Measurements from ENCODE around the gene TMEM240.
"Not testable (repeated sequence)": the region's sequence is repeated elsewhere in the genome, so short reads cannot be mapped to it uniquely, and the experiment has no call there.

TMEM240 gene

GRCh38 chr1:1518621-1519007 lies 21.8 kb downstream of the TMEM240 start:
- H3K36me3 ChIP-seq (ENCODE audit: control insufficient read depth, insufficient read depth, low read length): peaks cover 49% of the 10 kb centered on the region
- H3K4me3 ChIP-seq (ENCODE audit: low read depth, low read length): not testable (repeated sequence)

GRCh38 chr1:1517973-1518620 lies 22.3 kb downstream of the TMEM240 start:
- H3K4me3 ChIP-seq (ENCODE audit: low read depth, low read length): no peak overlapping the region
- H3K36me3 ChIP-seq (ENCODE audit: control insufficient read depth, insufficient read depth, low read length): peaks cover 44% of the 10 kb centered on the region
- no peak overlapping the region for H3K9ac ChIP-seq (ENCODE audit: low read length)
- H3K27me3 ChIP-seq (ENCODE audit: control insufficient read depth, insufficient read depth, low read length): no peaks in the 10 kb centered on the region
- H3K27ac ChIP-seq (ENCODE audit: low read depth, low read length): no peak overlapping the region
- H3K4me1 ChIP-seq (ENCODE audit: control insufficient read depth, insufficient read depth, low read length): no peaks in the 10 kb centered on the region
- no peaks in the 10 kb centered on the region for H3K9me3 ChIP-seq (ENCODE audit: control insufficient read depth, insufficient read depth, low read depth, low read length)

More at GRCh38 chr1:1518621-1519007, 21.8 kb downstream of the TMEM240 start:
- H3K9me3 ChIP-seq (ENCODE audit: control insufficient read depth, insufficient read depth, low read depth, low read length); H3K4me1 ChIP-seq (ENCODE audit: control insufficient read depth, insufficient read depth, low read length); H3K9ac ChIP-seq (ENCODE audit: low read length); H3K27me3 ChIP-seq (ENCODE audit: control insufficient read depth, insufficient read depth, low read length); H3K27ac ChIP-seq (ENCODE audit: low read depth, low read length): not testable (repeated sequence)

GRCh38 chr1:1516923-1517322 lies 23.5 kb downstream of the TMEM240 start:
- not testable (repeated sequence) for H3K9ac ChIP-seq (ENCODE audit: low read length); H3K27me3 ChIP-seq (ENCODE audit: control insufficient read depth, insufficient read depth, low read length); H3K4me3 ChIP-seq (ENCODE audit: low read depth, low read length); H3K27ac ChIP-seq (ENCODE audit: low read depth, low read length); H3K4me1 ChIP-seq (ENCODE audit: control insufficient read depth, insufficient read depth, low read length); H3K9me3 ChIP-seq (ENCODE audit: control insufficient read depth, insufficient read depth, low read depth, low read length)
- H3K36me3 ChIP-seq (ENCODE audit: control insufficient read depth, insufficient read depth, low read length): peaks cover 44% of the 10 kb centered on the region

- not testable (repeated sequence) for H3K27ac ChIP-seq (ENCODE audit: low read depth, low read length); H3K9ac ChIP-seq (ENCODE audit: low read length); H3K4me1 ChIP-seq (ENCODE audit: control insufficient read depth, insufficient read depth, low read length); H3K9me3 ChIP-seq (ENCODE audit: control insufficient read depth, insufficient read depth, low read depth, low read length); H3K27me3 ChIP-seq (ENCODE audit: control insufficient read depth, insufficient read depth, low read length); H3K4me3 ChIP-seq (ENCODE audit: low read depth, low read length)
- H3K36me3 ChIP-seq (ENCODE audit: control insufficient read depth, insufficient read depth, low read length): peaks cover 25% of the 10 kb centered on the region
Measured at GRCh38 chr1:1514376-1514775, 26.0 kb downstream of the TMEM240 start.

- H3K4me3 ChIP-seq (ENCODE audit: low read depth, low read length): 0 out of 2 replicates have a peak overlapping the region, but pooled peaks have one; percentile 29
- not testable (repeated sequence) for H3K9ac ChIP-seq (ENCODE audit: low read length)
Measured at GRCh38 chr1:1513675-1514074, 26.7 kb downstream of the TMEM240 start.

GRCh38 chr1:1512425-1512824 lies 28.0 kb downstream of the TMEM240 start:
- H3K27ac ChIP-seq (ENCODE audit: low read depth, low read length): not testable (repeated sequence)
- H3K4me3 ChIP-seq (ENCODE audit: low read depth, low read length): peak overlapping the region; percentile 80

More at GRCh38 chr1:1513675-1514074, 26.7 kb downstream of the TMEM240 start:
- H3K36me3 ChIP-seq (ENCODE audit: control insufficient read depth, insufficient read depth, low read length): peaks cover 25% of the 10 kb centered on the region
- not testable (repeated sequence) for H3K27me3 ChIP-seq (ENCODE audit: control insufficient read depth, insufficient read depth, low read length); H3K27ac ChIP-seq (ENCODE audit: low read depth, low read length); H3K4me1 ChIP-seq (ENCODE audit: control insufficient read depth, insufficient read depth, low read length); H3K9me3 ChIP-seq (ENCODE audit: control insufficient read depth, insufficient read depth, low read depth, low read length)

GRCh38 chr1:1511533-1512285 lies 28.7 kb downstream of the TMEM240 start, which contains the start of gene ATAD3A:
ATAD3A (plus strand) TSS chr1:1512162; CDS start chr1:1512269, 107 bp downstream.
- Histone ChIP-seq H3K27me3 (ENCODE audit: control insufficient read depth, insufficient read depth, low read length) (no peaks in the 10 kb centered on the region), H3K36me3 (ENCODE audit: control insufficient read depth, insufficient read depth, low read length) (peaks cover 10% of the 10 kb centered on the region), H3K4me3 (ENCODE audit: low read depth, low read length) (peak within 1 kb of the TSS; percentile 80), H3K27ac (ENCODE audit: low read depth, low read length) (peak within 1 kb of the TSS; percentile 77), H3K9ac (ENCODE audit: low read length) (peak within 1 kb of the TSS; percentile 91), H3K4me1 (ENCODE audit: control insufficient read depth, insufficient read depth, low read length) (peaks cover 5% of the 10 kb centered on the region; the same call in 1 of the 2 replicates), H3K9me3 (ENCODE audit: control insufficient read depth, insufficient read depth, low read depth, low read length) (no peaks in the 10 kb centered on the region)

More at GRCh38 chr1:1512425-1512824, 28.0 kb downstream of the TMEM240 start:
- H3K27me3 ChIP-seq (ENCODE audit: control insufficient read depth, insufficient read depth, low read length); H3K9me3 ChIP-seq (ENCODE audit: control insufficient read depth, insufficient read depth, low read depth, low read length); H3K4me1 ChIP-seq (ENCODE audit: control insufficient read depth, insufficient read depth, low read length): not testable (repeated sequence)
- Histone ChIP-seq H3K9ac (ENCODE audit: low read length) (peak overlapping the region; percentile 70), H3K36me3 (ENCODE audit: control insufficient read depth, insufficient read depth, low read length) (peaks cover 14% of the 10 kb centered on the region)

GRCh38 chr1:1510912-1511532 lies 29.4 kb downstream of the TMEM240 start:
- H3K36me3 ChIP-seq (ENCODE audit: control insufficient read depth, insufficient read depth, low read length): peaks cover 7% of the 10 kb centered on the region
- H3K27me3 ChIP-seq (ENCODE audit: control insufficient read depth, insufficient read depth, low read length): no peaks in the 10 kb centered on the region
- H3K27ac ChIP-seq (ENCODE audit: low read depth, low read length): peak overlapping the region; percentile 77
- no peaks in the 10 kb centered on the region for H3K9me3 ChIP-seq (ENCODE audit: control insufficient read depth, insufficient read depth, low read depth, low read length)
- peak overlapping the region; percentile 91 for H3K9ac ChIP-seq (ENCODE audit: low read length)
- peak overlapping the region; percentile 80 for H3K4me3 ChIP-seq (ENCODE audit: low read depth, low read length)
- peaks cover 5% of the 10 kb centered on the region; the same call in 1 of the 2 replicates for H3K4me1 ChIP-seq (ENCODE audit: control insufficient read depth, insufficient read depth, low read length)

- not testable (repeated sequence) for H3K9ac ChIP-seq (ENCODE audit: low read length); H3K4me1 ChIP-seq (ENCODE audit: control insufficient read depth, insufficient read depth, low read length)
Measured at GRCh38 chr1:1509465-1509850, 31.0 kb downstream of the TMEM240 start.

GRCh38 chr1:1508775-1509464 lies 31.5 kb downstream of the TMEM240 start:
- H3K27me3 ChIP-seq (ENCODE audit: control insufficient read depth, insufficient read depth, low read length); H3K9ac ChIP-seq (ENCODE audit: low read length); H3K4me3 ChIP-seq (ENCODE audit: low read depth, low read length); H3K27ac ChIP-seq (ENCODE audit: low read depth, low read length); H3K36me3 ChIP-seq (ENCODE audit: control insufficient read depth, insufficient read depth, low read length); H3K9me3 ChIP-seq (ENCODE audit: control insufficient read depth, insufficient read depth, low read depth, low read length); H3K4me1 ChIP-seq (ENCODE audit: control insufficient read depth, insufficient read depth, low read length): not testable (repeated sequence)

More at GRCh38 chr1:1509465-1509850, 31.0 kb downstream of the TMEM240 start:
- not testable (repeated sequence) for H3K27ac ChIP-seq (ENCODE audit: low read depth, low read length); H3K36me3 ChIP-seq (ENCODE audit: control insufficient read depth, insufficient read depth, low read length); H3K27me3 ChIP-seq (ENCODE audit: control insufficient read depth, insufficient read depth, low read length); H3K9me3 ChIP-seq (ENCODE audit: control insufficient read depth, insufficient read depth, low read depth, low read length); H3K4me3 ChIP-seq (ENCODE audit: low read depth, low read length)

Data from HUES6 (cell line).